Lung (tissue), 13 donors: Measurements from ENCODE around the gene GPT2. TPM values are rescaled to one million over a fixed set of nuclear protein-coding genes. Genes with fewer than 3 reads are reported as not detected.

Experiments used
- ATAC-seq: fragments of 200-7000 bp; cut with Tn5 transposase; one replicate; pipeline ENCODE4 v1.9.1; 2020; ENCODE audit warnings: moderate number of reproducible peaks; ENCODE audit not compliant: insufficient read depth, low FRiP score
- DNase-seq, 3 donors: peaks; one replicate each; pipeline ENCODE4 v3.0.0-alpha.2; 2013 to 2017
- H3K27ac ChIP-seq, 2 donors: one replicate each; pipeline ENCODE4 v1.5.1; 2013; ENCODE audit warnings: mild to moderate bottlenecking in 2 of 2, moderate library complexity in 2 of 2, control low read depth in 1 of 2, inconsistent platforms in 1 of 2, low read depth in 1 of 2, low read length in 1 of 2
- H3K27me3 ChIP-seq, 3 donors: one replicate each; pipeline ENCODE4 v1.5.1; 2013; ENCODE audit warnings: low read length in 2 of 3; ENCODE audit not compliant: control insufficient read depth in 3 of 3, insufficient read depth in 3 of 3
- H3K36me3 ChIP-seq, 4 donors: one replicate each; pipeline ENCODE4 v1.5.1; 2013; ENCODE audit warnings: low read length in 4 of 4, mild to moderate bottlenecking in 1 of 4, moderate library complexity in 1 of 4; ENCODE audit not compliant: control insufficient read depth in 4 of 4, insufficient read depth in 4 of 4
- H3K4me1 ChIP-seq, 5 donors: one replicate each; pipeline ENCODE4 v1.5.1; 2013; ENCODE audit warnings: low read length in 5 of 5, mild to moderate bottlenecking in 2 of 5, moderate library complexity in 1 of 5; ENCODE audit not compliant: control insufficient read depth in 5 of 5, insufficient read depth in 5 of 5
- H3K4me3 ChIP-seq: one replicate; pipeline ENCODE4 v1.5.1; 2013; ENCODE audit warnings: mild to moderate bottlenecking, control low read depth, moderate library complexity
- H3K9ac ChIP-seq, 2 donors: one replicate each; pipeline ENCODE4 v1.5.1; 2013; ENCODE audit warnings: low read length in 2 of 2, control low read depth in 1 of 2; ENCODE audit not compliant: insufficient read depth in 1 of 2
- H3K9me3 ChIP-seq, 4 donors: one replicate each; pipeline ENCODE4 v1.5.1; 2013; ENCODE audit warnings: low read length in 3 of 4, mild to moderate bottlenecking in 1 of 4, moderate library complexity in 1 of 4; ENCODE audit not compliant: control insufficient read depth in 4 of 4, insufficient read depth in 3 of 4
- CTCF ChIP-seq: IDR thresholded peaks from 2 replicates; pipeline ENCODE4 v1.5.1; 2012; ENCODE audit warnings: mild to moderate bottlenecking; ENCODE audit errors: control extremely low read depth, extremely low read depth
- WGBS, 2 donors: extraction: QIAGEN DNeasy Blood & Tissue Kit; methylation state at CpG; one replicate each; pipeline ENCODE4 v1.1.7; 2013; 5-methylcytosine and 5-hydroxymethylcytosine counted together
- polyA plus RNA-seq, 2 donors: library from polyadenylated mRNA; stranded (reverse); fragments of 200-250 nt; gene quantifications; one replicate each; pipeline ENCODE4 v1.2.1, GENCODE V29; 2013
- small RNA-seq: library from RNA; depleted of rRNA; stranded (forward); fragments of <200 nt; gene quantifications from one replicate; pipeline ENCODE3, GENCODE V24; 2014; ENCODE audit warnings: low replicate concordance
- total RNA-seq, 2 donors: library from RNA; depleted of rRNA in 1 of 2; stranded (reverse); fragments of >200 nt in 1 of 2; gene quantifications; one replicate each; pipeline ENCODE4 v1.2.1, GENCODE V29; 2014 to 2021
- donor health status: control.
- donor health status: control.
- donor health status: Bipolar disorder and iron deficiency.
- donor health status: healthy.
- donor health status: DM: yes; HTN: yes; CAD: no.

Gene GPT2
- total and polyA plus RNA-seq, 4 donors = 4.3 to 13.3 (median 6.5) TPM

DNA sequence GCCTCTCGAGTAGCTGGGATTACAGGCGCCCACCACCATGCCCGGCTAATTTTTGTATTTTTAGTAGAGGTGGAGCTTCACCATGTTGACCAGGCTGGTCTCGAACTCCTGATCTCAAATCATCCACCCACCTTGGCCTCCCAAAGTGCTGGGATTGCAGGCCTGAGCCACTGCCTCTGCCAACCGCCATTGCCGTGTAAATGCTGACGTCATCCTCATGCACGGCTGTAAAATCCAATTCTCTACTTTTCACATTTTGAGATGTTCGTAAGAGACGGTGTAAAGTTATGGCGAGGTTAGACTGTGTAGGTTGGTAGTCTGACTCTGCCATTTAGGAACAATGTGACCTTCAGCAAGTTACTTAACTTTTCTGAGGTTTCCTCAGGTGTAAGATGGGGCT lies 91.0 kb downstream of the GPT2 start:
- WGBS, 2 donors = 94 to 97% methylated on average over 11 of the region's 11 CpGs
- no peak for ATAC-seq

DNA sequence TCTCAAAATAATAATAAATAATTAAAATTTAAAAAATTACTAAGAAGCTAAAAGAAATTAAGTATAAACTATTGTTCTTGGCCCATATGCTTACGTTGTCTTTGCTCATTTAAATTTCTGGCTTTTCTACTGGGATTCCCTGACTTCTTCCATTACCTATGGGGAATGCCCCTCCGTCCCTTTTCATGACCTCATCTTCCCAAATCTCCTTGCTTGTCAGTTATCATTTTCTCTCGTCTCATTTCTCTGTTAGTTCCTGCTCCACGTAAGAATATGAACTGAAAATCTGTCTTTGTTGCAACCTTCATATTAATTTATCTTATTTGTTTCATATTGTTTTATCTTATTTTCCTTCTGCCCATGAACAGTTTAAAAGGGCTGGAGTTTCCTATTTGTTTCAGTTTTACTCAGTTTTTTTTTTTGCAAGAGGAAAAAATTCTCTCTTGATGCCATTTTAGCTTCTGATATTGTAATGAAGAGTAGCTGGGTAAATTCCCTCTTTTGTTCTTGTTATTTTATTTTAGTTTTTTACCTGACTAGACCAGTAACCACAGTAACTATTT lies 91.8 kb downstream of the GPT2 start:
- Histone ChIP-seq H3K36me3 (peaks cover 0 to 4% (median 0%) of the 10 kb centered on the region in 4 donors), H3K9me3 (no peaks in the 10 kb centered on the region), H3K9ac (no peak overlapping the region), H3K27ac (no peak overlapping the region), H3K4me1 (peaks cover 0 to 17% (median 11%) of the 10 kb centered on the region in 5 donors), H3K27me3 (no peaks in the 10 kb centered on the region), H3K4me3 (no peak overlapping the region)
- DNase-seq = no peak
- TF ChIP-seq CTCF = no peak
- 83 to 87% methylated on average over 4 of the region's 4 CpGs for WGBS, 2 donors
- no peak for ATAC-seq

More for the DNA sequence above, 91.0 kb downstream of the GPT2 start:
- Histone ChIP-seq H3K9me3 (no peaks in the 10 kb centered on the region), H3K9ac (no peak overlapping the region), H3K36me3 (peaks cover 0 to 9% (median 1%) of the 10 kb centered on the region in 4 donors), H3K27ac (no peak overlapping the region), H3K4me1 (peaks cover under 1 to 17% (median 13%) of the 10 kb centered on the region in 5 donors), H3K4me3 (no peak overlapping the region), H3K27me3 (no peaks in the 10 kb centered on the region)
- no peak for DNase-seq
- TF ChIP-seq CTCF = no peak

DNA sequence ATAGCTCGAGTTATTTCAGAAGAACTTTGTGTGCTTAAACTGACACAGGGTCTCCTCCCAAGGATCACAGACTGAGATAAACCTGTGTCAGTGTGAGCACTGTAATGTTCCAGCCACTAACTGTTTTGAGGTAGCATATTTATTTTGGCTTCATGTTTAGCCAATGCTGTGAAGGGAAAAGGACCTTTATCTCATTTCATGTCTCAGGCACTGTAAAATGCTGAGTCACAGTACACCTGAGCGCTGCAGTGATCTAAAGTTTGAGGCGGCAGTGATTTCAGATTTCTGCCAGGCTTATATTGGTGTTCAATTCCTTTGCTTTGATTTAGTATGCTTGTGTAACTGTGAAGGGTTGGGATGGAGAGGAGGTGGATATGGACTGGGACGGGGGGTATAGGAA lies 92.4 kb downstream of the GPT2 start:
- Histone ChIP-seq H3K9ac (no peak overlapping the region), H3K27me3 (no peaks in the 10 kb centered on the region), H3K36me3 (no peaks in the 10 kb centered on the region), H3K4me1 (peaks cover 0 to 17% (median 11%) of the 10 kb centered on the region in 5 donors), H3K9me3 (no peaks in the 10 kb centered on the region), H3K4me3 (no peak overlapping the region), H3K27ac (no peak overlapping the region)
- ATAC-seq = no peak
- DNase-seq = no peak
- no peak for TF ChIP-seq CTCF
- WGBS, 2 donors = 81 to 93% methylated on average over 4 of the region's 4 CpGs

Small RNA genes lying within 50 kb of the gene (small RNA-seq; reads per million reads assigned to genes)
- not detected for gene AC007225.2

Other genes starting within 250 kb of the GPT2 start
- 100 to 1,000 TPM in 1 of 2 donors, 10 to 100 TPM in 1; 97.9 to 104 TPM for gene VPS35, start 195.2 kb upstream of the GPT2 start, total RNA-seq
- 10 to 100 TPM; 16.6 to 40.1 TPM for gene VPS35, start 195.2 kb upstream of the GPT2 start, polyA plus RNA-seq
- gene ORC6, start 194.7 kb upstream of the GPT2 start, total RNA-seq = 1 to 10 TPM; 4.2 to 5.6 TPM
- 1 to 10 TPM; 1.4 to 3.4 TPM for gene ORC6, start 194.7 kb upstream of the GPT2 start, polyA plus RNA-seq
- gene MYLK3, start 136.0 kb upstream of the GPT2 start, total RNA-seq = 1 to 10 TPM; 2.3 to 4.6 TPM
- gene MYLK3, start 136.0 kb upstream of the GPT2 start, polyA plus RNA-seq = under 1 TPM; 0.16 to 0.48 TPM
- gene C16orf87, start 53.2 kb upstream of the GPT2 start, total RNA-seq = 10 to 100 TPM in 1 of 2 donors, 1 to 10 TPM in 1; 5.1 to 17.2 TPM
- gene C16orf87, start 53.2 kb upstream of the GPT2 start, polyA plus RNA-seq = 1 to 10 TPM; 2.8 to 4.8 TPM
- 10 to 100 TPM; 38.5 to 56.5 TPM for gene DNAJA2, start 89.3 kb downstream of the GPT2 start, total RNA-seq
- 10 to 100 TPM; 24.9 to 32.8 TPM for gene DNAJA2, start 89.3 kb downstream of the GPT2 start, polyA plus RNA-seq